ENCODE measurements around the gene ABCA12. TPM values are rescaled to one million over a fixed set of nuclear protein-coding genes. Genes with fewer than 3 reads are reported as not detected.

The ABCA12 gene
- total and polyA plus RNA-seq, 9 of the 15 experiments (the other 6 are each of a cell fraction or from before 2014, with no cell fraction given): 0.02 to 0.03 TPM; not detected in 7

DNA sequence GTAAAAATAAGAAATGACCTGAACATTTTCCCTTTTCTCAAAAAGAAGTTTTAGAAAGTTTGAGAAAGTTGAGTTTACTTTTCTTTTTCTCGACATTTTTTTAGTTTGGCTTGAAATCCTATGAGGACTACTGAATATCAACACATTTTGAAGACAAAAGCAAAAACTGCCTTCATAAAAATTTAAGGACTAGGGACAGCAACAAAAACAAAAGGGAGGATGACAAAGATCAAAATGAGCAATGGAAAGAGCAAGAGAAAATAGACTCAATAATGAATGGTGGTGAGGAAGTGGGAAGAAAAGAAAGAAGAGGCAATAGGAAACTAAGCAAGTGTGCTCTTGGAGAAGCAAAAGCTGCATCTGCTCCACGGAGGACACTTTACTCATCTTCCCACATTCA, 82.5 kb downstream of the ABCA12 start (continued):
- TF ChIP-seq, protein P1, sequence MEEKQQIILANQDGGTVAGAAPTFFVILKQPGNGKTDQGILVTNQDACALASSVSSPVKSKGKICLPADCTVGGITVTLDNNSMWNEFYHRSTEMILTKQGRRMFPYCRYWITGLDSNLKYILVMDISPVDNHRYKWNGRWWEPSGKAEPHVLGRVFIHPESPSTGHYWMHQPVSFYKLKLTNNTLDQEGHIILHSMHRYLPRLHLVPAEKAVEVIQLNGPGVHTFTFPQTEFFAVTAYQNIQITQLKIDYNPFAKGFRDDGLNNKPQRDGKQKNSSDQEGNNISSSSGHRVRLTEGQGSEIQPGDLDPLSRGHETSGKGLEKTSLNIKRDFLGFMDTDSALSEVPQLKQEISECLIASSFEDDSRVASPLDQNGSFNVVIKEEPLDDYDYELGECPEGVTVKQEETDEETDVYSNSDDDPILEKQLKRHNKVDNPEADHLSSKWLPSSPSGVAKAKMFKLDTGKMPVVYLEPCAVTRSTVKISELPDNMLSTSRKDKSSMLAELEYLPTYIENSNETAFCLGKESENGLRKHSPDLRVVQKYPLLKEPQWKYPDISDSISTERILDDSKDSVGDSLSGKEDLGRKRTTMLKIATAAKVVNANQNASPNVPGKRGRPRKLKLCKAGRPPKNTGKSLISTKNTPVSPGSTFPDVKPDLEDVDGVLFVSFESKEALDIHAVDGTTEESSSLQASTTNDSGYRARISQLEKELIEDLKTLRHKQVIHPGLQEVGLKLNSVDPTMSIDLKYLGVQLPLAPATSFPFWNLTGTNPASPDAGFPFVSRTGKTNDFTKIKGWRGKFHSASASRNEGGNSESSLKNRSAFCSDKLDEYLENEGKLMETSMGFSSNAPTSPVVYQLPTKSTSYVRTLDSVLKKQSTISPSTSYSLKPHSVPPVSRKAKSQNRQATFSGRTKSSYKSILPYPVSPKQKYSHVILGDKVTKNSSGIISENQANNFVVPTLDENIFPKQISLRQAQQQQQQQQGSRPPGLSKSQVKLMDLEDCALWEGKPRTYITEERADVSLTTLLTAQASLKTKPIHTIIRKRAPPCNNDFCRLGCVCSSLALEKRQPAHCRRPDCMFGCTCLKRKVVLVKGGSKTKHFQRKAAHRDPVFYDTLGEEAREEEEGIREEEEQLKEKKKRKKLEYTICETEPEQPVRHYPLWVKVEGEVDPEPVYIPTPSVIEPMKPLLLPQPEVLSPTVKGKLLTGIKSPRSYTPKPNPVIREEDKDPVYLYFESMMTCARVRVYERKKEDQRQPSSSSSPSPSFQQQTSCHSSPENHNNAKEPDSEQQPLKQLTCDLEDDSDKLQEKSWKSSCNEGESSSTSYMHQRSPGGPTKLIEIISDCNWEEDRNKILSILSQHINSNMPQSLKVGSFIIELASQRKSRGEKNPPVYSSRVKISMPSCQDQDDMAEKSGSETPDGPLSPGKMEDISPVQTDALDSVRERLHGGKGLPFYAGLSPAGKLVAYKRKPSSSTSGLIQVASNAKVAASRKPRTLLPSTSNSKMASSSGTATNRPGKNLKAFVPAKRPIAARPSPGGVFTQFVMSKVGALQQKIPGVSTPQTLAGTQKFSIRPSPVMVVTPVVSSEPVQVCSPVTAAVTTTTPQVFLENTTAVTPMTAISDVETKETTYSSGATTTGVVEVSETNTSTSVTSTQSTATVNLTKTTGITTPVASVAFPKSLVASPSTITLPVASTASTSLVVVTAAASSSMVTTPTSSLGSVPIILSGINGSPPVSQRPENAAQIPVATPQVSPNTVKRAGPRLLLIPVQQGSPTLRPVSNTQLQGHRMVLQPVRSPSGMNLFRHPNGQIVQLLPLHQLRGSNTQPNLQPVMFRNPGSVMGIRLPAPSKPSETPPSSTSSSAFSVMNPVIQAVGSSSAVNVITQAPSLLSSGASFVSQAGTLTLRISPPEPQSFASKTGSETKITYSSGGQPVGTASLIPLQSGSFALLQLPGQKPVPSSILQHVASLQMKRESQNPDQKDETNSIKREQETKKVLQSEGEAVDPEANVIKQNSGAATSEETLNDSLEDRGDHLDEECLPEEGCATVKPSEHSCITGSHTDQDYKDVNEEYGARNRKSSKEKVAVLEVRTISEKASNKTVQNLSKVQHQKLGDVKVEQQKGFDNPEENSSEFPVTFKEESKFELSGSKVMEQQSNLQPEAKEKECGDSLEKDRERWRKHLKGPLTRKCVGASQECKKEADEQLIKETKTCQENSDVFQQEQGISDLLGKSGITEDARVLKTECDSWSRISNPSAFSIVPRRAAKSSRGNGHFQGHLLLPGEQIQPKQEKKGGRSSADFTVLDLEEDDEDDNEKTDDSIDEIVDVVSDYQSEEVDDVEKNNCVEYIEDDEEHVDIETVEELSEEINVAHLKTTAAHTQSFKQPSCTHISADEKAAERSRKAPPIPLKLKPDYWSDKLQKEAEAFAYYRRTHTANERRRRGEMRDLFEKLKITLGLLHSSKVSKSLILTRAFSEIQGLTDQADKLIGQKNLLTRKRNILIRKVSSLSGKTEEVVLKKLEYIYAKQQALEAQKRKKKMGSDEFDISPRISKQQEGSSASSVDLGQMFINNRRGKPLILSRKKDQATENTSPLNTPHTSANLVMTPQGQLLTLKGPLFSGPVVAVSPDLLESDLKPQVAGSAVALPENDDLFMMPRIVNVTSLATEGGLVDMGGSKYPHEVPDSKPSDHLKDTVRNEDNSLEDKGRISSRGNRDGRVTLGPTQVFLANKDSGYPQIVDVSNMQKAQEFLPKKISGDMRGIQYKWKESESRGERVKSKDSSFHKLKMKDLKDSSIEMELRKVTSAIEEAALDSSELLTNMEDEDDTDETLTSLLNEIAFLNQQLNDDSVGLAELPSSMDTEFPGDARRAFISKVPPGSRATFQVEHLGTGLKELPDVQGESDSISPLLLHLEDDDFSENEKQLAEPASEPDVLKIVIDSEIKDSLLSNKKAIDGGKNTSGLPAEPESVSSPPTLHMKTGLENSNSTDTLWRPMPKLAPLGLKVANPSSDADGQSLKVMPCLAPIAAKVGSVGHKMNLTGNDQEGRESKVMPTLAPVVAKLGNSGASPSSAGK (IDR thresholded peaks at IDR 0.05): no peak
